Measurements from ENCODE around the gene UBD.

The UBD gene

GRCh38 chr6:29561606-29562181, 2.2 kb upstream of the UBD start:
- DNase-seq (ENCODE audit: low read depth), result no peak

GRCh38 chr6:29561091-29561490, 1.6 kb upstream of the UBD start:
- DNase-seq (ENCODE audit: low read depth), result no peak

DNA sequence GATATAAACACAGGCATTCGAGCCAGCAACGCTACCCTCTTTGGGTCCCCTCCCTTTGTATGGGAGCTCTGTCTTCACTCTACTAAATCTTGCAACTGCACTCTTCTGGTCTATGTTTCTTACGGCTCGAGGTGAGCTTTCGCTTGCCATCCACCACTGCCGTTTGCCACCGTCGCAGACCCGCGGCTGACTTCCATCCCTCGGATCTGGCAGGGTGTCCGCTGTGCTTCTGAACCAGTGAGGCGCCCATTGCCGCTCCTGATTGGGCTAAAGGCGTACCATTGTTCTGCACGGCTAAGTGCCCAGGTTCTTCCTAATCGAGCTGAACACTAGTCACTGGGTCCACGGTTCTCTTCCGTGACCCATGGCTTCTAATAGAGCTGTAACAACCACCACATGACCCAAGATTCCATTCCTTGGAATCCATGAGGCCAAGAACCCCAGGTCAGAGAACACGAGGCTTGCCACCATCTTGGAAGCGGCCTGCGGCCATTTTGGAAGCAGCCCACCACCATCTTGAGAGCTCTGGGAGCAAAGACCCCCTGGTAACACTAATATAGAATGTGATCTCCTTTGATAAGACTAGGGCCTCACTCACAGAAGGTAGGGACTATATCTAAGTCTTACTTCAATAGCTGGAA, 973 bp downstream of the UBD start:
- no peak for DNase-seq (ENCODE audit: low read depth)

DNA sequence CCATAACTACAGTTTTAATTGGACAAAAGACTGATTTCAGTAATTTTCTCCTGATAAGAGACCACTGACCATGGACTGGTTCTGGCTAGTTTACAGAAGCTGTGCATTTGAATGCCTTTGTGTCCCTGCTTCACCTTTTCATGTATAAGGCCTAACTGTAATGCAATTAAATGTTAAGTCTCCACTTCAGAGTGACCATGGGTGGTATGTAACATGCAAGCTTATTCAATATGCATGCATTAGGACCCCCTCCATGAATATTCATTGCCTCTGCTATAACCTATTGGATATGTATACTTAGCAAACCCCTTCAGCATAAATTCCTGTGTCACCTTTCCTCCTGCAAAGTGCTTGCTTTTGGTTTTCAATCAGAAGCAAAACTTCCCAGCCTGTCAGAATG, 2.2 kb downstream of the UBD start:
- no peak for DNase-seq (ENCODE audit: low read depth)

- no peak for DNase-seq (ENCODE audit: low read depth)
These were observed 4.8 kb downstream of the UBD start for GRCh38 chr6:29554764-29555163.

GRCh38 chr6:29553268-29554057, 6.1 kb downstream of the UBD start:
- DNase-seq (ENCODE audit: low read depth), result no peak

DNA sequence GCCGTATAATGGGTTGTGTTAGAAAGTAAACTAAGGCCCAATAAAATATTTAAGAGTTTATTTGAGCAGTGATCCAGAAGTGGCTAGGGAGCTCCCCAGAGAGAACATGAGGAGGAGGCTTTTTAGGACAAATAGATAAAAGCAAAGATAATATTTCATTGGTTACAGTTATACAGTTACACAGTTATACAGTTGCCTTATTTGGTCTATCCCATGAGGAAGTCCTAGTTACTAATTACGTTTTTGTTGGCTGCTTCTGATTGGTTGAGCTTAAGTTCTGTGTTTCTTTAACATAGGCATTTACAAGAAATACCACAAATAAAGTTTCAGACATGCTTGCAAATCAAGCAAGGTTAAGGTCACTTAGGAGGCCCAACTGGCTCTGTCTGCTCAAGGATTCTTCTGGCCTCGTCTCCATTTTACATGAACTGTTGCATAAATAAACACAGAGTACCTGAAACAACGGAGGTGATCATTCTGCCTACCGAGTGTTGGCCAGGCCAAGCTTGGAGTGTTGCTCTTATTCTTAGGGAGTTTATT, 7.0 kb downstream of the UBD start:
- no peak for DNase-seq (ENCODE audit: low read depth)

DNA sequence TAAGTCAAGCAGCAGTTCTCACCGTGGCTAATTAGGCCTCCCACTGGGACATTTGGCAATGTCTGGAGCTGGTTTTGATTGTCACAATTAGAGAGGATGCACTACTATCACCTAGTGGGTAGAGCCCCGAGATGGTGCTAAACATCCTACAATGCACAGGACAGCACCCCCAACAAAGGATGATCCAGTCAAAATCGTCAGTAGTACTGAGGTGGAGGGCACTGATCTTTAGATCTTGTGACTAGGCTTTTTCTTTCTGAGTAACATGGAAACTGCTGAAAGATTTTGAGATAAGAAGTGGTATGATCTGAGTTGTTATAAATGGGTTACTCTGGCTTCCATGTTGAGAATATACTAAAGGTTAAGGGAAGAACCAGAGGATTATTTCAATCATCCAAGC, 12.0 kb downstream of the UBD start:
- DNase-seq (ENCODE audit: low read depth), result no peak

GRCh38 chr6:29537714-29538403, 21.7 kb downstream of the UBD start:
- no peak for DNase-seq (ENCODE audit: low read depth)

DNA sequence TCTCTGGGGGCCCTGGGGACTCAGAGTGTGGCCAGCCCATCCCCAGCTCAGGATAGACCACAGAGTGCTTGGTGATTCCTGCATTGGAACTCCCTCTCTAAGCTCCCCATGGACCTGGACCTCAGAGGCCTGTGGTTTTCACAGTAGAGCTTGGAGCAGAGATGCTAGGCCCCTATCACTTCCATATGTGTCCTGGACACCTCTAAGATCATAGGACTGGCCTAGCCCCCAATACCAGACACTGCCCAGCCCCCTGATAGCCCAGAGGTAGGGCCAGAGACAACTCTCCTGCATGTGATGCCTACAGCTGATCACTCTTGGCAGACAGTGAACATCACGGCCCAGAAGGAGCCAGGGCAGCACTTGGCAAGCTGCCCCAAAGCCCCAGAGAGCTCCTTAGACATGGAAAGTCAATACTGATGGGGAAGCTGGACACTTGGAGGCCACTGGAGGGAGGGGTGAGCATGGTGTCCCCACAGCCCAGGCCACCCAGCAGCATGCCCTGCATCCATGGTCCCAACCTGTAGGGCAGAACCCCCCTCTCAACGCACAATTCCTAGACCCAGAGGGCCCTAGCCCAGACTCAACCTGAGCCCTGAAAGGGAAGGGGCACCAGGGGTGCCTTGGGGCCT, 27.1 kb downstream of the UBD start:
- DNase-seq (ENCODE audit: low read depth), result no peak

DNA sequence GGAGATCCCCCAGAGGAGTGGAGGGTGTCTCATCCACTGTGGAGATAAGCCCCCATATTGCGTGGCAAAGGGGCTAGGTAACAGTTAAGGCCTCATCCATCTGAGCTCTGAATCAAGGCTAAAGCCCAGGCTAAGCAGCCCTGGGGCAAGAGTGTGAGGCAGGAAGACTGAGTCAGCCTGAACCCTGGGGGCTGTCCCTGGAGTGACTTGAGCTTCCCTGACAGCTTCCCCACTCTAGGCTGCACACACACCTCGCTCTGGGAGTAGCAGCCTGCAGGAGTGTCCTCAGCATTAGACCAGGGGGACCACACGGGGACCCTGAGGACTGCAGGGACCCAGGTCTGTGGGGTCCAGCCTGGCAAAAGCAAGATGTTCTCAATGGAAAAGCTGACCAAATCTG, 27.9 kb downstream of the UBD start:
- no peak for DNase-seq (ENCODE audit: low read depth)

DNA sequence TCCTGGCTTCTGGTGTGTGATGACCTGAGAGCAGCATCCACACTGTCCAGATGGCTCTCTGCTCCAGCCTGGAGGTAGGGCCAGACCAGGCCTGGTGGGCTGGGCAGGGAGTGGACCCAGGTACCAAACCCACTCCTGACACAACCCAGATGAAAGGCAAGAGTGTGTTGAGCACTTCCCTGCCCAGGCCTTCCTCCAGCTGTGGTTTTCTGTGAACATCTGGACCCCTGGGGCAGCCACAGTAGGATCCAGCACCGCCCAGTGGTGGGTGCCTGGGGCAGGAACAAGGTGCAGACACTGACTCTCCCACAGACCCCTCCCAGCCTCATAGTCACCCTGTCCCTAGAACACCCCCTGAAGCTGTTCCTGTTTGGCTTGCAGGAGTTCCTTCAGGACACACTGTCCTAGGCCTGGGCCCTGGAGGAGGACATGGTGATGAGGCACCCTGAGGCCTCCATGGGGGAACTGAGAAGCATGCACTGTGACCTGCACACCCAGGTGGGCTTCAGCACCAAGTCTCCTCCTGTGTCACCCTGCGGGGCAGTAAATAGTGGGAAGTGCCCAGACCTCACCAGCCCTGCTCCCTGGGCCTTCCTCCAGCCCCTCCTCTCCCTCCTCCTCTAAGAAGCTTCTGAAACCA, 28.7 kb downstream of the UBD start:
- DNase-seq (ENCODE audit: low read depth), result no peak

- no peak for DNase-seq (ENCODE audit: low read depth)
These were observed 29.6 kb downstream of the UBD start for GRCh38 chr6:29529956-29530355.

GRCh38 chr6:29528988-29529560, 30.5 kb downstream of the UBD start:
- DNase-seq (ENCODE audit: low read depth), result no peak

DNA sequence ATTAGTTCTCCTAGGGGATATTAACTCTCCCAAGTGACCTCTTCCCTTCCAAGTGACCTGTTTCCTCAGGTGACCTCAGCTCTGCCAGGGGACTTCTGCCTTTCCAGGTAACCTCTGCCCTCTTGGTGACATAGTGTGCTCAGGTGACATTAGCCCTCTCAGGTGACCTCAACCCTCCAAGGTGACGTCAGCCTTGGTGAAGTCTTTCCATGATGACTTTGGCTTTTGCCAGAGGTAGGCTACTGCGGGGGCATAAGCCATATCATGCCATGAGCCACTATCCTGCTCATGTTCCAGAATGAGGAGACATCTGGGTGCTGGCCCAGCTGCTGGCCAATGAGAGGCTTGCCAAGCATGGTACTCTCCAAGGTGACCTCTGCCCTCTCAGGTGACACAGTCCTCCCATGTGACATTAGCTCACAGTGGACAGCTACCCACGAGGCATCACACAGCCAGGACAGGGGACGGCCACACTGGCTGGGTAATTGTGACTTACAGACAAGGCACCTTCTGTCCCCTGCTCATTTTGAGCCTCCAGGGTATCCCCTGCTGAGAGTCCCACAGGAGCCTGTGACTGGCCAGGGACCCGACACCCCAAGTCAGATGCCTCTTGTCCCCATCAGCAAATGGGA, 31.1 kb downstream of the UBD start:
- DNase-seq (ENCODE audit: low read depth), result no peak

- DNase-seq (ENCODE audit: low read depth), result no peak
These were observed 32.0 kb downstream of the UBD start for GRCh38 chr6:29527564-29527963.

- no peak for DNase-seq (ENCODE audit: low read depth)
These were observed 32.4 kb downstream of the UBD start for GRCh38 chr6:29527126-29527525.

DNA sequence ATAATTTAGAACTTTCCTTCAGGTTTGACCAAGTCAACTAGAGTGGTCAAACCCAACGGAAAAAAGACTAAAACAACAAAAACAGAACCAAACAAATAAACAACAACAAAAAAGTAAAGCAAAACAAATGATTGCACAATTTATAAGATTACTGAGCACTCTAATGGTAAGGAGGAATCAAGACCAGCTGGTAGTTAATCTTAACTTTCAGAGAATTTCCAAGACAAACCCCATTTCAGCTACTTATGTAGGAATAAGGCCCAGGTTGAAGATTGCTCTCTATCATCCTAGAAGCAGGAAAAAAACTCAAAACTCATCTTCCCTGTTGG, 34.3 kb downstream of the UBD start:
- DNase-seq (ENCODE audit: low read depth), result no peak

DNA sequence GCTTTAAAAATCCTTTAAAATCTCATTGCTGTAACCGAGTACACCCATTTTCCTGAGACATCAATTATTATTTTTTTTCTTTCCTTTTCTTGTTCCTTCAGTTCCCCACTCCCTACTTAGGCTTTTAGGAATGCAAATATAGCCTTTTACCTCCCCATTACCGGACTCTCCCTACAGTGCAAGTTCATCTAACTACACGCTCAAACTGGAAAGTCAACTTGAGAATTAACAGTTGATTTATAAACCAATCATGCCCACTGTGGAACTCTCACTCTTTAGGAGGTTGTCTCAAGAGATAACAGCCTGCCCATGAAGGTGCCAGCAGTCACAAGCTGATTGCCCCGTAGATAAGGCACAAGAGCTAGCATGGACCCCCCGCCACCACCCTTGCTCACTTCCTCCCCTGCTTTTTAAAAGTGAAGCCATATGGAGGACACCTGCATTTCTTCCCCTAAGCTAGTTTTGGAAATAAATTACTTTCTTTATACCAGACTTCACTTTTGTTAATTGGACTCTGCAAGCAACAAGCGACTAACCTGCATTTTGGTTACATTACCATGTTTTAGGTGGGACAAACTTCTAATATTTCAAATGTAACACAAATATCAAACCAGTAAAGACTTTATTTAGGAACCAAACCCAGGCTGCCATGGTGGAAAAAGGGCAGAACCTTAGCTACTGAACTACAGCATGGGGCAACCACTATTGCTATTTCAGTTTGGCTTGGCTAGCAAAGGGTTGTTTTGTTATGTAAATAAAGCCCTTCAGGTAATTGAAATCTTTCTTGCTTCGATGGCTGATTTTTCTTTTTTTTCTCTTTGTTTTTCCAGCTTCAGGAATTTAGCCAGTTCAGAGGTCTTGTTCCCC, 34.9 kb downstream of the UBD start:
- no peak for DNase-seq (ENCODE audit: low read depth)

- DNase-seq (ENCODE audit: low read depth), result no peak
These were observed 35.5 kb downstream of the UBD start for GRCh38 chr6:29524044-29524443.
